GM18505 (cell line): ENCODE data around the gene PSMC5.
"Not testable (repeated sequence)": the region's sequence is repeated elsewhere in the genome, so short reads cannot be mapped to it uniquely, and the experiment has no call there.

Source experiments
- ATAC-seq: cut with Tn5 transposase; IDR thresholded peaks from one replicate; pipeline ENCODE4 v1.9.1; 2021; ENCODE audit not compliant: unreplicated experiment
- POLR2A ChIP-seq: IDR thresholded peaks from 4 replicates; pipeline ENCODE4 v1.6.1; 2011; ENCODE audit warnings: borderline replicate concordance; ENCODE audit not compliant: insufficient read depth, insufficient read length; ENCODE audit errors: extremely low read depth

The PSMC5 gene

DNA sequence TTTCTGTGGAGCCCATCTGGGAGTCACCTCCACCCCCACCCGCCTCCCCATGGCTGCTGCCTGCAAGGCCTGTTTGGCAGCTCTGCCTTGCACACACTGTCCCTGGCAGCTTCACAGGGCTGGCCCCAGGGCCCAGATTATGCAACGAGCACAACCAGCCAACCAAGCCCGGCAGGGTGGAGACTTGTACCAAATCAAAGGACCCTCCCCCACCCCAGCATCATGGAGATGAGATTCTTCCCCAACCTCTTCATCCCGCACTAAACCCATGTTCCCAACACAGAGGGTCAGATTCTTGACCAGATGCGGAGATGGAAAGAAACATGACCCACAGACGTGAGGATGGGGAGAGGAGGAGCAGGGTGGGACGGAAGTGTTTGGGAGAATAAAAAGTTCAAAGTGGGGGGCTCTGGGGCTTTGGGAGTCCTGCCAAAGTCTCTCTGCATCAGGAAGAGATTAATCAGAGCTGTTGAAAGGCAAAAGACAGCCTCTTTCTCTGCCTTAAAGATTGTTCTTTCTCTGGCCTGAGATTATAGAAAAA is 11.5 kb downstream of the PSMC5 start:
- TF ChIP-seq POLR2A: no peak
- no peak for ATAC-seq

DNA sequence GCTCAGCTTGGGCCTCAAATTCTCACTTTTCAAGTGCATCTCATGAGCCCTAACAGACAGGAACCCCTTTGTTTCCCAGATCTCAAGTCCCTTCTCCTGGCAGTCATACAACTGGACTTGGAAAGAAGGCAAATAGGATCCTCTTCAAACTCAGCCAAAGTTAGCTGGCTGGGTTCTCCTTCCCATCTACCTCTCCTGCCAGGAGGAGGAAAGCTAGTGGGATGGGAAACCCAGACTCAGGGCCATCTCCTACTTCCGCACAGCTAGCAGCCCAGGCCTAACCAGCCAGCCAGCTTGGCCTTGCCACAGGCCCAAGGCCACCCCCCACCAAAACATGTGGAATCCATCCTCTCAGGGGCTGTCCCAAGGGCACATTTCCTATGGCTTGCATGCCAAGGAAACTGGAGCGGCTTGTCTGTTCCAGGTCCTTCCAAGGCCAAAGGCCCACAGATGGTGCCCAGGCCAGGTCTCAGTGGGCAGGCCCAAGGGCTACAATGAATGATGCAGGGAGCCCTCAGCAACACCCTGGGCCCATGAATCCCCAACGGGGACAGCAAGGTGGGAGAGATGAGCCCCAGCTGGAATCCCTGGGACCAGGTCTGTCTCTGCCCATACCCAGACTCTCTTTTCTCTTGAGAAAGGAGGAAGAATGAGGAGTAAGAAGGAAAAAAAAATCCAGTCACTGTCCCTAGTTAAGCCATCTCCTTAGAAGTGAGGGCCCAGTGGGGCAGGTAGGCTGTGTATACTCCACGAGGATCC is 13.5 kb downstream of the PSMC5 start:
- no peak for TF ChIP-seq POLR2A
- ATAC-seq: no peak

DNA sequence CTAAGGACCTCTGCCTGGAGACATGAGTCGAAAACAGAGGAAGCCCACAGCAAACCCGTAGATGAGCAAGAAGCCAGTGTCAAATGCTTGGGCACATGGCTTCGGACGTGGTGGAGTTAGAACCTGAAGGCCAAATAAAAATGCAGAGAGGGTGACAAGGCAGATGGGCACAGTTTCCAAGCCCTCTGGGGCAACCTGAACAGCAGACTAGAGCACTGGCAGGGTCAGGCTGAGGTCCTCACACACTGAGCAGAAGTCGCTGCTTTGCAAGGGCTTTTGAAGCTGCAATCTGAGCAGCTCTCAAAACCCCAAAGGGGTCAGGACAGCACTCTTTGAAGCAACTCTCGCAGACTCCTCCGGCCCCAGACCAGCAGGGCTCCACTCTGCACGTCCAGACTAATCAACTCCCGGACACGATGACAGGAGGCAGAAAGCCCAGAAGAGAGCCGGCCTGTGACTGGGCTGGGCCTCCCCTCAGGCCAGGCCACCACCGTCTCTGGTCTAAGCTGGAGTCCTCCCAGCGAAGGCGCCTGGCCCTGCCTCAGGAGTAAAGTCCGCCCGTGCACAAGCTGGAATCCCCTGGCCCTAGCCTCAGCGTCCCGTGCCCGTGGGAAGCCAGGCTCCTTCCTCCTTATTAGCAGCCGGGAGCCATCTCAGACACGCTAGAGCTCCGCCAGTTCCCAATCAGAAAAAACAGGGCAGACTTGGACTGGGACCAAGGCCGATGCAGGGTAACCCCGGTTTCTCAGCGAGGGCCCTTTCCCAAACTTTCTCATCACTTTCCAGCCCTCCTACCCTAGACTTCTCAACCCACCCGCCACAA is 14.3 kb downstream of the PSMC5 start:
- TF ChIP-seq POLR2A: no peak
- ATAC-seq: no peak

GRCh38 chr17:63842173-63842539 is 14.9 kb downstream of the PSMC5 start:
- TF ChIP-seq POLR2A: no peak
- peak; percentile 28 for ATAC-seq

- TF ChIP-seq POLR2A: peak; percentile 90
- peak; percentile 72 for ATAC-seq
Observed at GRCh38 chr17:63842540-63843386, 15.5 kb downstream of the PSMC5 start, which contains the start of gene SMARCD2. Gene SMARCD2, minus strand, starts transcription at chr17:63842685. Its CDS starts 11 bp downstream, at chr17:63842674.

GRCh38 chr17:63843387-63843888 is 16.2 kb downstream of the PSMC5 start:
- TF ChIP-seq POLR2A: peak; percentile 35
- not testable (repeated sequence) for ATAC-seq

DNA sequence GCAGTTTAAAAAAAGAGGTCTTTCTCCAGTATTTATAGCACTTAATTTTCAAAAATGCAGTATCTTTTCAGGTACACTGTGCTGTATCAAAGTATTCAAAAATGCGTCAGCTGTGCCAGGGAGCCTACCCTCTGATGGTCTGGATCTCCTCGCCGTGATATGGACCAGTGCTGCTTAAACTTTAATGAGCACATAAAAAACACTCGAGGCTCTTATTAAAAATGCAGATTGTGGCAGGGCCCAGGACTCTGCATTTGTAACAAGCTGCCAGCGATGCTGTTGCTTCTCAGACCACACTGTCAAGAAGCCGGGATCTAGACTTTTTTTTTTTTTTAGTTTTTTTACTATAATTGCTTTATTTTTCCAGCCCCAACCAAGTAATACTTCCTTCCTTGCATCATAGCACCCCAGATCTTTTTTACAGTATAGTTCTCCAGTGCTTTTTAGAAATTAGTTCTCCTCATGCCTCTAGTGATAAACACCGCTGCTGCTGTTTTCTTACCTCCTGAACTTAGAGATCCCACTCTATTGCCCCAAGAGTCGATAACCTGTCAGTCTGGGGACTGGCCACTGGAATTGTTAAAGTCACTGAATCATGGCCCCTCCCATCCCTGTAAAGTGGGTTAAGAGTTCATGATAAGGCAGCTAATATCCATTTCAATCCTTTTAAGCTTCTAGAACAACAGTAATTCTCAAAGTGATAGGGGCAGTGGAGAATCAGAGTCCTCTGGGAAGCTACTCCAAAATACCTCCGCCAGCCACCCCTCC is 16.9 kb downstream of the PSMC5 start:
- no peak for TF ChIP-seq POLR2A
- ATAC-seq: no peak

DNA sequence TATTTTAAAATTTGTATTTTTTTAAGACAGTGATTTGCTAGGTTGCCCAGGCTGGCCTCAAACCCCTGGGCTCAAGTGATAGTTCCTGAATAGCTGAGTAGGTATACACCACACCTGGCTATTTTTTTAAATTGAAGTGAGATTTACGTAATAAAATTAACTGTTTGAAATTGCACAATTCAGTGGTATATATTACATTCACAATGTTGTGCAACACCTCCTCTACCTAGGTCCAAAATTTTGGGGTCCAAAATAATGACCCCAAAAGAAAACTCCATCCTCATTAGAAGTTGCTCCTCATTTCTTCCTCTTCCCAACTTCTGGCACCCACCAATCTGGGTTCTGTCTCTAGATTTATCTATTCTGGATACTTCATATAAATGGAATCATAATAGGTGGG is 18.3 kb downstream of the PSMC5 start:
- TF ChIP-seq POLR2A: no peak
- ATAC-seq: no peak

DNA sequence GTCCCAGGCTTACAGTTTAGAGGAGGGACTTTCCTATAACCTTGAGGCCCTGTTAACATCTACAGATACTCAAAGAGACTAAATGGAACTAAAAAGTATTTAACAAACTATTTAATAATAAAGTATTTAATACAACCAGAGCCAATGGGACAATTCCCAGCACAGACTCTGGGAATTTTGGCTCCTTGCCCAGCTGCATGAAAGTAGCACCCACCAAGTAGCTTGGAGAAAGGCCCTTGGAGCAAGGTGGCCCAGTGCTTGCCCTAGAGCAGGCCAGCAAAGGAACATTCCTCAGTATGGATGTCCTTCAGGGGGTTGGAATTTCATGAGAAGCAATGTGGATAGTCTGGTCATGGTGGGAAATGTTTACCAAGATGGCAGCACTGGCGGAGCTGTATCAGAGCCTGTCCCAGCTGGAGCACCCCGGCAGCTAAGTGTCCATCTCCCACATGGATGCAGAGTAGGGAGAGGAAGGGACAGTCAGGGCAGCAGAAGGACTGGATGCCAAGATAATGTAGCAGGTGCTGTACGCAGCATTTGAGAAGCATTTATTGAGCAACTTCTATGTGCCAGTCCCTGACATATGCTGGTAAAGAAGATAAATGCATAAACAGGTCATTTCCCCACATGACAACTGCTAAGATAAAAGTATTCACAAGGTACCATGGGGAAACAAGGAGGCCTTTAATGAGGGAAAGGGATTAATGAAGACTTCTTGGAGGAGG is 20.5 kb downstream of the PSMC5 start:
- no peak for TF ChIP-seq POLR2A

GRCh38 chr17:63848834-63849689 is 21.8 kb downstream of the PSMC5 start:
- no peak for TF ChIP-seq POLR2A
- ATAC-seq: peak; percentile 78

More for the DNA sequence above, 20.5 kb downstream of the PSMC5 start:
- ATAC-seq: no peak

- TF ChIP-seq POLR2A: no peak
- ATAC-seq: no peak
Observed at GRCh38 chr17:63850401-63850800, 23.2 kb downstream of the PSMC5 start.

DNA sequence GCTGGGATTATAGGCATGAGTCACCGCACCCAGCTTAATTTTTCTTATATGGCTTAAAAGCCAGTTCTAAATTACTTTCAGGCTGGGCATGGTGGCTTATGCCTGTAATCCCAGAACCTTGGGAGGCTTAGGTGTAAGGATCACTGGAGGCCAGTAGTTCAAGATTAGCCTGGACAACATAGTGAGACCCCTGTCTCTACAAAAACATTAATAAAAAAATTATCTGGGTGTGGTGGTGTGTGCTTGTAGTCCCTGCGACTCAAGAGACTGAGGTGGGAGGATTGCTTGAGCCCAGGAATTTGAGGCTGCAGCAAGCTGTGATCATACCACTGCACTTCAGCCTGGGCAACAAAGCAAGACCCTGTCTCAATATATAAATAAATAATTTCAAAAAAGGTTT is 26.0 kb downstream of the PSMC5 start:
- no peak for ATAC-seq
- no peak for TF ChIP-seq POLR2A
